Measurements from ENCODE around the gene HFM1. TPM values are rescaled to one million over a fixed set of nuclear protein-coding genes. Genes with fewer than 3 reads are reported as not detected.

The HFM1 gene
- total RNA-seq, 1 donor from 2014 or later = 1.3 TPM

GRCh38 chr1:91281782-91282181 lies 122.9 kb downstream of the HFM1 start:
- no peak for DNase-seq
- ATAC-seq = no peak
- intact Hi-C loops (cut with micrococcal nuclease) = loop anchor here (5.0 kb wide), 2 partner anchors 121 to 221 kb away; partner anchors contain the start of genes CDC7 and HFM1

GRCh38 chr1:91278754-91279153 lies 125.9 kb downstream of the HFM1 start:
- intact Hi-C loops (cut with micrococcal nuclease) = no loop called here
- DNase-seq (no peak), ATAC-seq (no peak)

DNA sequence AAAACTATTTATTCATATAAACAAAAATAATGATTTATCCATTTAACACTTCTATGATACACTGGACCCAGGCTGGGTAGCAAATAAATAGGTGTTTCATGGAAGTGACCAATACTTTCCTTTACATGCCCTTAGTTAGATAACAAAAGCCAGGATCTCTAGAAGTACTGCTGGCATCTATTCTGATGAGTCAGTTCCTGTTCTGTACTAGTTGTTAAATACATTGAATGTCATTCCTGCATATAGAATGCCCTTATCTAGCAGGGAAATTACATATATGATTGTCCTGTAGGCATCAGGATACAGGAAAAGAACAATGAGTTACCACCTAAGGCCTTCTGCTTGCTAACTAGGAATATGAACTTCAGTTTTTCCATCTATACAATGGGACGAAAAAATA lies 130.8 kb downstream of the HFM1 start:
- no peak for DNase-seq
- intact Hi-C loops (cut with micrococcal nuclease) = no loop called here
- no peak for ATAC-seq

DNA sequence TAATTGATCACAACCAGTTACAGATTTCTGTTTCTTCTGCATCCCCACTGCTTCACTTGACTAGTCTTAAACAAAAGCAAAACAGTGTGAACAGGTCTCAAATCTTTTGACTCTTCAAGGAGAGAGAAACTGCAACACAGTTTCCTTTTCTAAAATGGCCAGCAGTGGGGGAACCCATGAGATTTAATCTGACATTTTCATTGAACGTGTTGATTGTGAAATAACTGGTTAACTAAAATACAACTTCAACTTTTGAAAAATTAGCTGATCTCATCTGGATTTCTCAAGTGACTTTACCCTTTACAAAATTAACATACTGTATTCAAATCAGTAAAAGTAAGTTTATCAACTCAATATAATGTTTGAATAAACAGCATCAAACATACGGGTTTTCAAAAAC lies 143.0 kb downstream of the HFM1 start:
- DNase-seq = no peak
- no peak for ATAC-seq
- intact Hi-C loops (cut with micrococcal nuclease) = no loop called here

GRCh38 chr1:91245435-91245834 lies 159.2 kb downstream of the HFM1 start:
- intact Hi-C loops (cut with micrococcal nuclease) = no loop called here
- ATAC-seq = no peak
- no peak for DNase-seq

- intact Hi-C loops (cut with micrococcal nuclease) = no loop called here
- DNase-seq (no peak), ATAC-seq (no peak)
These were observed 159.9 kb downstream of the HFM1 start for GRCh38 chr1:91244737-91245136.

DNA sequence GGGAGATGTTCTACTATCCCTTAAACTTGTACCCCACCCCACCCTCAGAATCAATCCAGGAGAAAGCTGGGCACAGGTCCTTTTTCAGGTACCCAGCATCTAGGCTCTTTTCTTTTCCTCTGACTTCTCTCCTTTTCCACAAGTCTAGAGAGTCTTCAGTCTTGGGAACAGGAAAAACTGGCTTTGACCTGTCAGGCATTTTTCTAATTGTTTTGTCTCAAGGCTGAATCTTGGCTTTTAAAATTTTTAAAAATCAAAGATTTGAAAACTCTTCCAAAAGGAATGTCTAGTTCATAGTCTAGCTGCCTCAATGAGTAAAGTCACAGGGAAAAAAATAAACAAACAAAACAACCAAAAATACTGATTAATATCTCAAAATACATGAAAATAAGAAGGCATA lies 161.5 kb downstream of the HFM1 start:
- ATAC-seq = no peak
- intact Hi-C loops (cut with micrococcal nuclease) = no loop called here
- no peak for DNase-seq

DNA sequence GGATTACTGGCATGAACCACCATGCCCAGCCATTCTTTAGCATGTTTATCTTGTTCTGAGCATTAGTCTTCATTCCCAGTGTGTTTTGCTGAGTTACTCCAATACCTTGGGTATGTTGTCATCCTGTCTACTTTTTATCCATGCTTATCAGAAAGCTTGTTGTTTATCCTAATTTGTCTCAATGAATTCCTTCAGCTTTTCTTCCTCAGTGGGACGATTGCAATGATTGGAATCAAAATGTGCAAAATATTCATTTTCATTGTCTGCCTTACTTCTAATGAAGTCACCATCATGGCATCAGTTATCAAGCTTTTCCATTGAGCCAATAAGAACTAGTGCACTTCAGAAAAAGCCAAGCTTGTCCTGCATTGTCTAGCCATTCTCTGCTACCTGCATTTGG lies 170.5 kb downstream of the HFM1 start:
- DNase-seq = no peak
- ATAC-seq = no peak
- intact Hi-C loops (cut with micrococcal nuclease) = no loop called here

DNA sequence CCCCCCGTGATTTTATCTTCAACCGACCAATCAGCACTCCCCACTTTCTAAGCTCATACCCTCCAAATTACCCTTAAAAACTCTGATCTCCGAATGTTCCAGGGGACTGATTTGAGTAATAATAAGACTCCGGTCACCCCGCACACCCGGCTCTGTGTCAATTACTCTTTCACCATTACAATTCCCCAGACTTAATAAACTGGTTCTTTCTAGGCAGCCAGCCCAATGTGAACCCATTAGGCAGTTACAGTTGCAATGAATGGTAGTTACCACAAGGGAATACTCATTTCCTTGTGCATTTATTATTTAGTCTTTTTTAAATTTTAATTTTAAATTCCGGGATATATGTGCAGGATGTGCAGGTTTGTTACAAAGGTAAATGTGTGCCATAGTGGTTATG lies 177.9 kb downstream of the HFM1 start:
- no peak for ATAC-seq
- intact Hi-C loops (cut with micrococcal nuclease) = no loop called here
- no peak for DNase-seq

- intact Hi-C loops (cut with micrococcal nuclease) = no loop called here
- no peak for ATAC-seq
- no peak for DNase-seq
These were observed 179.8 kb downstream of the HFM1 start for GRCh38 chr1:91224878-91225277.

DNA sequence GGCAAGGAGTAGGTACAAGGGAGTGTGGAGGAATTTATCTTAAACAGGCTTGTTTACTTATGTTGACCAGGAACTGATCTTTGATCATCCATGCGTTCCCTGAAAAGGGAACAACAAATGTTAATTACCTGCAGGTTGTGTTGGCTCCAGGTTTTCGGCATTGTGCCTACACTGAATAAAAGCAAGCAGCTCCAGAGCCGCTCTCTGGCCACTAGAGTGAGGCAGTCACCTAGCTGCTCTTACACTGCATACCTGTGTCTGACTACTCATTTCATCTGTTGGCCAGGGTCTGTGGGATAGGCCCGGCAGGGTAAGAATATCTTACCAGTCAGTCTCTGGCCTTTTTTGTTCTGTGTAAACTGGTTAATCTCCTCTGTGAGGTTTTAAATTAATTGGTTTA lies 183.6 kb downstream of the HFM1 start:
- ATAC-seq (no peak), DNase-seq (no peak)
- intact Hi-C loops (cut with micrococcal nuclease) = no loop called here

- no peak for DNase-seq
- intact Hi-C loops (cut with micrococcal nuclease) = no loop called here
- no peak for ATAC-seq
These were observed 186.7 kb downstream of the HFM1 start for GRCh38 chr1:91217911-91218310.

Other genes with a start within 250 kb of the HFM1 start
- gene CDC7, start 96.0 kb upstream of the HFM1 start, total RNA-seq = 1.2 TPM